Measurements from ENCODE around the gene TMEM232.

TMEM232 gene

DNA sequence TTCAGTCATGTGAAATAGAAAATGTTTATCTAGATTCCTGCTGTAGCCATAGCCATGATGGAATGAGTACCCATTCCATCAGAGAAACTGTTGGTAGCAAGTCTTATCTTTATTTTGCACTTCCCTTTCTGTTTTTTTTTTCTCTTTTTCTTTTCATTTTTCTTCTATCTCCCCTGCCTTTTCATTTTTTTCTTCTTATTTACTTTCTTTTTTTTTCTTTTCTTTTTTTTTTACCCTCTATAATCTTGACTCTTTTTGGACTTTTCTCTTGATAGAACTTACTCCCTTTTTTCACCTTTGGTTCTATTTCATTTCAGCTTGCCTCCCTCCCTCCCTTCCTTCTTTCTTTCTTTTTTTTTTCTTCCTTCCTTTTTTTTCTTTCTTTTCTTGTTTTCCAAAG lies 27.7 kb upstream of the TMEM232 start:
- CTCF ChIA-PET, result interaction anchor here (1.6 kb wide), 1 partner anchor 13 kb away, joined by 6 read pairs; no protein-coding TSS in a partner anchor
- DNase-seq (ENCODE audit: extremely low spot score), result no peak
- POLR2A ChIA-PET, result no interaction called here
- TF ChIP-seq, protein P1, sequence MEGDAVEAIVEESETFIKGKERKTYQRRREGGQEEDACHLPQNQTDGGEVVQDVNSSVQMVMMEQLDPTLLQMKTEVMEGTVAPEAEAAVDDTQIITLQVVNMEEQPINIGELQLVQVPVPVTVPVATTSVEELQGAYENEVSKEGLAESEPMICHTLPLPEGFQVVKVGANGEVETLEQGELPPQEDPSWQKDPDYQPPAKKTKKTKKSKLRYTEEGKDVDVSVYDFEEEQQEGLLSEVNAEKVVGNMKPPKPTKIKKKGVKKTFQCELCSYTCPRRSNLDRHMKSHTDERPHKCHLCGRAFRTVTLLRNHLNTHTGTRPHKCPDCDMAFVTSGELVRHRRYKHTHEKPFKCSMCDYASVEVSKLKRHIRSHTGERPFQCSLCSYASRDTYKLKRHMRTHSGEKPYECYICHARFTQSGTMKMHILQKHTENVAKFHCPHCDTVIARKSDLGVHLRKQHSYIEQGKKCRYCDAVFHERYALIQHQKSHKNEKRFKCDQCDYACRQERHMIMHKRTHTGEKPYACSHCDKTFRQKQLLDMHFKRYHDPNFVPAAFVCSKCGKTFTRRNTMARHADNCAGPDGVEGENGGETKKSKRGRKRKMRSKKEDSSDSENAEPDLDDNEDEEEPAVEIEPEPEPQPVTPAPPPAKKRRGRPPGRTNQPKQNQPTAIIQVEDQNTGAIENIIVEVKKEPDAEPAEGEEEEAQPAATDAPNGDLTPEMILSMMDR (IDR thresholded peaks at IDR 0.05; ENCODE audit: control extremely low read depth, extremely low read depth, low read depth, missing control alignments), result no peak

DNA sequence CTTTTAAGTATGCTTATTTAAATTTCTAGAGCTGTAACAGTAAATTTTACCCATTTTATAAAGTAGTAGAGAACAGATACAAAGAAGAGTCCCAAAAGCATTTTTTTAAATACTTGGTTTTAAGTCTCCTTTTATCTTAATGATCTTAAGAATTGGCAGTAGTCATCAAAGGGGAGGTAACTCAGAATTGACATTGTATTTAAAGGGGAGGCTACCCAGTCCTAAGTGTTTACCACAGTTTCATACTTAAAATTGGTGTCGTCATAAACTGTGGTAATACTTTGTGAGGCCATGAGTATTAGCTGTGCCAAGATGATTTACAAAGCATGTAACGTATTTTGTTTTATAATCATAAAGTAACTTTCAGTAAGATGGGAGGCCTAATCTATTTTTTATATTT lies 27.1 kb upstream of the TMEM232 start:
- POLR2A ChIA-PET, result interaction anchor here (0.6 kb wide), 1 partner anchor 12 kb away, joined by 3 read pairs; no protein-coding TSS in a partner anchor
- CTCF ChIA-PET, result interaction anchor here (1.1 to 1.6 kb wide), 2 partner anchors 12 to 27 kb away, joined by 3 to 6 read pairs; partner anchors contain the start of gene TMEM232
- TF ChIP-seq, protein P1 (IDR thresholded peaks at IDR 0.05; ENCODE audit: control extremely low read depth, extremely low read depth, low read depth, missing control alignments), result no peak
- DNase-seq (ENCODE audit: extremely low spot score), result no peak

DNA sequence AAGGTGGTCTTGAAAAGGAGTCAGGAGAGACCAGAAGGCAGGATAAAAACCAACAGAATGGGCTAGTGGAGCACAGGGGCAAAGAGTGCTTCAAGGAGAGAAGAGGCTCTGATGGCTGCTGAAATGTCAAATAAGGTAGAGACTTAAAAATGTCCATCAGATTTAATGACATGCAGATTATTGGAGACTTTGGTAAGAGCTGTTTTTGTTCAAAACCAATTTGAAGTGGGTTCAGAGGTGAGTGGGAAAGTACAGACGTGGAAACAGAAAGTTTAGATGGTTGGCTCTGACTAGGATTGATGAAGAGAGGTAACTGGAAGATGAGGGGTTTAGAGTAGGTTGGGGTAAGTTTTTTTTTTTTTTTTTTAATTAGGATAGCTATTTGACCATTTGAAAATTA lies 26.5 kb upstream of the TMEM232 start:
- CTCF ChIA-PET, result interaction anchor here (1.1 to 1.6 kb wide), 2 partner anchors 12 to 27 kb away, joined by 3 to 6 read pairs; partner anchors contain the start of gene TMEM232
- POLR2A ChIA-PET, result interaction anchor here (0.6 kb wide), 1 partner anchor 11 kb away, joined by 3 read pairs; no protein-coding TSS in a partner anchor
- TF ChIP-seq, protein P1 (IDR thresholded peaks at IDR 0.05; ENCODE audit: control extremely low read depth, extremely low read depth, low read depth, missing control alignments), result no peak
- no peak for DNase-seq (ENCODE audit: extremely low spot score)

DNA sequence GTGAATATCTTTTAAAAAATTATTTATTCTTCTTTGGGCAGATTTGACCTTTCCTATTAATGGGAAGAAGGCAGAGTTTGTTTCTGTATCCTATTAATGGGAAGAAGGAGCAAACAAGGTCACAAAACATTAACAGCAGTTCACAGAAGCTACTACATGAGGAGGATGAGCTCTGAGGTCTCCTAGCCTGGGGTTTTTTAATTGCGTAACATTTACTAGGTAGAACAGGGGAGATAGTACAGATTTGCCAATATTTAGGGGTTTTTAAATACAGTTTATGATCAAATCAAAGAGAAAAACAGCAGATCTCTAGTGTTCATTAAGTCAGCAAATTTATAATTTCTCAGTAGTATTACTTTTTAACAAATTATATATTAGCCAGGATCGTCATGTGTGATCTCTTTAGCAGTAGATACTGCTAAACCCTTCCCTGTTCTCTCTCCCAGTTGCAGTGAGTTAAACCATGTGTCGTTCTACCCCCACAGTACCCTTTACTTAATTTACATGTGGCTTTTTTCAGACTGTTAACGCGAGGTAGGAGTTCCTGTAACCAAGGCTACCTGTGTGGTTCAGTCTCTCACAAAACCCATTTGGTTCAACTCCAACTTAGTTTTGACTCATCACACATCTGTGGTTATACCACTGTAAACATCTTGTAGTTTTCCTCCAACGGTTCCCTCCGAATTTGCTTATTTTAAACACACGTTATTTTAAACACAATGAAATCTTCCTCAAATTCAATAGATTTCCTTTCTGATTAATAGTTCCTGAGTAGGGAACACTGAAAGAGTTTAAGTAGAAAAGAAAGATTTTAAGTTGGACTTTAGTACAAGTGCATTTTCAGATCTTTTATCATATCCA lies 25.7 kb upstream of the TMEM232 start:
- POLR2A ChIA-PET, result no interaction called here
- TF ChIP-seq, protein P1 (IDR thresholded peaks at IDR 0.05; ENCODE audit: control extremely low read depth, extremely low read depth, low read depth, missing control alignments), result no peak
- CTCF ChIA-PET, result interaction anchor here (1.1 kb wide), 1 partner anchor 26 kb away, joined by 3 read pairs; the partner anchor contains the start of gene TMEM232
- peak; percentile 53 for DNase-seq (ENCODE audit: extremely low spot score)

DNA sequence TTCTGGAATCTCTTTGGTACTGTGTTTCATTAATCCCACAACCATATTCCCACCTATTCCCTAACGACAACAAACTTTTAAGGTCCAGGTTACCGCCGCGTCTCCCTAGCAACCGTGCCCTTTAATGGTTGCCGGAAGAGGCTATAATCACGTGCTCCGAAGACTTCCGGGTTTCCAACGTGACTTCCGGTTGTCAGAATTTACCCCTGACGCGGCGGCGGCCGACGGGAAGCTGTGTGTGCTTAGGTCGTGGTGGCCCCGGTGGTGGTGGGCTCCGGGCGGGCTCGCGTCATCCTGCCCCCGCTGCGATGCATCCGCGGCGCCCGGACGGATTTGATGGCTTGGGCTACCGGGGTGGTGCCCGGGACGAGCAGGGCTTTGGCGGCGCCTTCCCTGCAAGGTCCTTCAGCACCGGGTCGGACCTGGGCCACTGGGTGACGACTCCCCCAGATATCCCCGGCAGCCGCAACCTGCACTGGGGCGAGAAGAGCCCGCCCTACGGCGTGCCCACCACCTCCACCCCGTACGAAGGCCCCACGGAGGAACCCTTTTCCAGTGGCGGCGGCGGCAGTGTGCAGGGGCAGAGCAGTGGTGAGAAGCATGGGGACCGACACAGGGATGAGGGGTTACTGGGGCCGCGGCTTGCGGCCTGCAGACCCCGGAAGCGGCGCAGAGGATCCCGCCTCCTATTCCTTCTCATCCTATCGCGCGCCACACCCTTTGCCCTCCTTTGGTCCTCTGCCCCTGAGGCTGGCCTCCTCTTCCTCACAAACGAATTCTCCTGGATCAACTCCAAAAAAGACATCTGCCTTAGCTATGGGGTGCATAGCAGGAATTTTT lies 12.6 kb upstream of the TMEM232 start, which contains the start of gene SLC25A46:
Gene SLC25A46, plus strand, starts transcription at position 196 of the 840 bp plus-strand sequence. Its CDS starts 113 bp downstream, at position 309.
- ChIA-PET POLR2A (no interaction called here), CTCF (interaction anchor here (0.9 to 5.7 kb wide), 4 partner anchors 10 to 30 kb away, joined by 3 to 27 read pairs (median 4); partner anchors contain the start of gene TMEM232)
- TF ChIP-seq, protein P1 (IDR thresholded peaks at IDR 0.05; ENCODE audit: control extremely low read depth, extremely low read depth, low read depth, missing control alignments), result no peak
- DNase-seq (ENCODE audit: extremely low spot score), result peak; percentile 87

DNA sequence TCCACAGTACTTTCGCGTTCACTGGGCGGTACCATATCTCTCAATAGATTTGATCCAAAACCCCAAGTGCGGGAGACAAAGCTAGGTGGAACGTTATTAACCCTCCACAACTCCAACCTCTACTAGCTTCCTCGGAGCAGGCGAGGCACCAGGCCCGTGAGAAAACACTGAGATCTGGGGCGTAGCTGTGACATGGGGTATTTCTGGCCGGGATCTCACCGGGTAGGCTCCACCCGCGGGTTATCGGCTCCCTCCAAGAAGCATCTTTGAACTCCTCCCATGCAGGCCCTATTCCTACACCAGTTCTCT lies 12.0 kb upstream of the TMEM232 start:
- ChIA-PET POLR2A (no interaction called here), CTCF (interaction anchor here (0.9 to 5.7 kb wide), 4 partner anchors 10 to 30 kb away, joined by 3 to 27 read pairs (median 4); partner anchors contain the start of gene TMEM232)
- TF ChIP-seq, protein P1 (IDR thresholded peaks at IDR 0.05; ENCODE audit: control extremely low read depth, extremely low read depth, low read depth, missing control alignments), result no peak
- DNase-seq (ENCODE audit: extremely low spot score), result peak; percentile 66
